Daoy (cell line): ENCODE results near the gene KCNJ6. TPM values are rescaled to one million over a fixed set of nuclear protein-coding genes. Genes with fewer than 3 reads are reported as not detected.
"Not testable (repeated sequence)": the region's sequence is repeated elsewhere in the genome, so short reads cannot be mapped to it uniquely, and the experiment has no call there.

Experiments used
- DNase-seq: peaks from one replicate; pipeline ENCODE4 v3.0.0-alpha.2; 2015; ENCODE audit warnings: low read depth
- total RNA-seq: library from RNA; depleted of rRNA; stranded (reverse); fragments of >200 nt; shearing (Covaris generic); gene quantifications from 2 replicates; pipeline ENCODE4 v1.2.3, GENCODE V29; 2014

Gene KCNJ6
- total RNA-seq, 1 experiment from 2014 or later: not detected

DNA sequence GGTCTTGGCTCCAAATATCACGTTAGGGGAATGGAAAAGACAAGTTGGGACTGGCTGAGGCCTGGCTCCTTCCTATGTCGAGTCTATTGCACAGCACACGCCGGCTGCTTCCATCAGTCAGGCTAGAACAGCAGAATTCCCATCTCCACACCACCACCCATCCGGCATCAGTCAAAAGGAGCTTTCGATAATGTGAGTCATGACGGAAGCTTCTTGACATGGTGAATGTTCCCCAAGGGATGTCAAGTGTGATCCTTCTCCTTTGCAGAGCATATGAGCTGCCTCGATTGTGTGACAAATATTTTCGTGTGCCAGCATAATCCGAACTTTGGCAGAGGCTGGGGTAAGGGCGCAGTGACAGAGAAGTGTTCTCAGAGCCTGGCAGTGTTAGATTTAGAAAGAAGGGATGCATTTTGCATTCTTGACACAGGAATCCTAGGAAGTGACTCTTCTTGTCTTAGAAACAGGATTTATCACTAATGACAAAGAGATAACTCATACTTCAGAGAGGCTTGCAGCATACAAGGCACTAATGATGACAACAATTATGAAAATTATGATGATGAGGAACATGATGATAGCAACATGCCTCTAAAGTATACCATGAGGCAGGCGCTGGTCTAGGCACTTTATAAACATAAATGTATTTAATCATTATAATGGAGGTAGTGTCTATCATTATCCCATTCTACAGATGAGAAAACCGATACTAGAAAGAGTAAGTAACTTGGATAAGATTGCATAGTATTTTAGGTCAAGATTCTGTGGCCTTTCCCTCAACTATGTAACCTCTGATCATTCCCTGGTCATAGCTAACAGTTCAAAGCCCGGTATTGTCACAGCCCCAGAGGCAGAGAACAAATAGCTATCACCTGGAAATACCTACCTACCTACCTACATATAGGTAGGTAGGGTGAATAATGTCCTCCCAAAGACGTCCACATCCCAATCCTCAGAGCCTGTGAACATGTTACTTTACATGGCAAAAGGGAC lies 135.0 kb downstream of the KCNJ6 start:
- no peak for DNase-seq

DNA sequence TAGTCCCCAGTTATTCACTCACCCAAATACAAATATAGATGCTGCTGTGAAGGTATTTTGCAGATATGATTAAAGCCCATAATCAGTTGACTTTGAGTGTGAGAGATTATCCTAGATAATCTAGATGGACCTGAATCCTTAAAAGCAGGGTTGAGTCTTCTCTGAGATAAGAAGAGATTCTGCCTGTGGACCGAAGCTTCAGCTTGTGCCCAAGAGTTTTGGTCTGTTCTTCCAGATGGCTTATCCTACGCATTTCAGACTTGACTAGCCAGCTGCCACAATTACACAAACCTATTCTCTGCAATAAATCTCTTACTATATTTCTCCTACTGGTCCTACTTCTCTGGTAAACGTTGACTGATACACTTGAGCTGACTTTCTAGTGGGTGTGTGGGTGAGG lies 145.1 kb downstream of the KCNJ6 start:
- no peak for DNase-seq

DNA sequence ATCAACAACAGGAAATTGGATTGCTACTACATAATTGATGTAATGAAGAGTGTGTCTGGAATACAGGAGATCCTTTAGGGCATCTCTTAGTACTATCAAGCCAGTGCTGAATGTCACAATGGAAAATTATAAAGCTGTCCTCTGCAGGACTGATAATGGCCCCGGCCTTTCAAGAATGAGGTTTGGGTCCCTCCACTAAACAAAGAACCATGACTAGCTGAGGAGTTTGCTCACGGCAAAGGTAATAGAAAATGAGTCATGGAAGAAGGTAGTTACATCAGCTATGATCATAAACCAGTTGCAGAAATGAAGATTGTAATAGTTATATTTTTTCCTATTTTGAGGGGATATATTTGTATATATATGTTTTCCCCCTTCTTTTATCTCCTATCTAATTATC lies 145.8 kb downstream of the KCNJ6 start:
- DNase-seq: no peak

DNA sequence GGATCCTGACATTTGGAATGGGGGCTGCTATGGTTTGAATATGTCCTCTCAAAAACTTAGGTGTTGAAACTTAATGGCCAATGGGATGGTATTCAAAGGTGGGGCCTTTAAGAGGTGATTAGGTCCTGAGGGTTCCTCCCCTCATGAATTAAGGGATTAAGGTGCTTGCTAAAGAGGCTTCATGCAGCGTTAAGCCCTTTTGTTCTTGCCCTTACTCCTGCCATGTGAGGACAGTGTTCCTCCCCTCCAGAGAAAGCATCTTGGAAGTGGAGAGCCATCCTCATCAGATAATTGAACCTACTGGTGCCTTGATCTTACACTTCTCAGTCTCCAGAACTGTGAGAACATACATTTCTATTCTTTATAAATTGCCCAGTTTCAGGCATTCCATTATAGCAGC lies 146.6 kb downstream of the KCNJ6 start:
- DNase-seq: no peak

DNA sequence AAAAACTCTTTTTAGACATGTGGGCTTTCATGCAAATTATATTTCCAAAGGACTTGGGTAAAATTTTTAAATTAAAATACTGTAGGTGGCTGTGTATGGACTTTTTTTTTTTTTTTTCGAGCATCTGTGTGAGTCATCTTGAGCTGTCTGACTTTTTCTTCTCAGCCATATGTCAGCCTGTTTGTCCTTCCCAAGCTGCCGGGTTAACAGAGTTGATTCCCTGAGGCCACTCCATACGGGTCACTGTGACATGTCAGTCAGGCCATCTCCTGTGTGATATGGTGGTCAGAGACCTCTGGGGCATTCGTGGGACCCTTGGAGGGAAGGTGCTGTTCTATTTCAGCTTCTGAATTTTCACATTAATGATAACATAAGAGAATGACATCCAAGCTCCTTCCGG lies 148.3 kb downstream of the KCNJ6 start:
- peak; percentile 38 for DNase-seq

DNA sequence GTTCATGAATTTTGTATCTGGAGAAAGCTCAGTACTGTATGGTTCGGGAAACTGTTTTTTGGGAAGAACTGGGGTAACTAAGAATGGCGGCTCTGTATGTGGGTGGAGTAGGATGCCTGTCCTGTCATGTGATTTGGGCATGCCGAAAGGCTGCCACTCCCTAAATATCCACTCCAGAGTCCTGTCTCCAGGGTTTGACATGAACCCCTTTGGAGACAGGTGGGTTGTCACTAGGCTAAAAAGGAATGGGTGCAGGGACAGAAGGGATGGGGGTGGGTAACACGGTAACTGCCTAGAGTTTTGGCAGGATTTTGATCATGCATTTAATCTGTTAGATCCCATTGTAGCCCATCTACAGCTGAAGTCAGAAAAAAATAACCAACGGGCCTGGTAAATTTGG lies 150.1 kb downstream of the KCNJ6 start:
- no peak for DNase-seq

DNA sequence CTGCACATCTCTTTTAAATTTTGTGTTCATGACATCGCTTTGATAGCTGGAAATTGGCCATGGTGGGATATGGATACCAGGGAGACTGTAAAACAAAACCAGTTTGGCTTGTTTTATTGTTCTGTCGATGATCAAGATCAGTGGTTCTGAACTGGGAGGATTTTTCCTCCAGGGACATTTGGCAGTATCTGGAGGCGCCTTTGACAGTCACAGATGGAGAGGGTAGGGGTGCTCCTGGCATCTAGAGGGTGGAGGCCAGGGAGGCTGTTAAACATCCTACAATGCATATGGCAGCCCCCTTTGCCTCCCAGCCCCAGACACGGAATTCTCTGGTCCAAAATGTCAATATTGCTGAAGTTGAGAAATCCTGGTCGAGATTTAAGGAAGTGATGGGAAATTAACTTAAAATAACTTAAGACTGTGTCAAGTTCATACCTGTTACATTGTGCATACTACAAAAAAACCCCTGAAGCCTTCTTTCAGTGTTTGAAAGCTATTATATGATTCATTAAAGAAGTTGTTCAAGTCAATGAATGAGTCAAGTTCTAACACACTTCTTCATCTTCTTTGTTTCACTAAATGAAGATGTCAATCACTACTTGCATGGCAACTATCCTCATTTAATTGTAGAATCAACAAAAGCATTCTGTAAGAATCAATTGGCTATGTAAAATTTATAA lies 150.9 kb downstream of the KCNJ6 start:
- no peak for DNase-seq

DNA sequence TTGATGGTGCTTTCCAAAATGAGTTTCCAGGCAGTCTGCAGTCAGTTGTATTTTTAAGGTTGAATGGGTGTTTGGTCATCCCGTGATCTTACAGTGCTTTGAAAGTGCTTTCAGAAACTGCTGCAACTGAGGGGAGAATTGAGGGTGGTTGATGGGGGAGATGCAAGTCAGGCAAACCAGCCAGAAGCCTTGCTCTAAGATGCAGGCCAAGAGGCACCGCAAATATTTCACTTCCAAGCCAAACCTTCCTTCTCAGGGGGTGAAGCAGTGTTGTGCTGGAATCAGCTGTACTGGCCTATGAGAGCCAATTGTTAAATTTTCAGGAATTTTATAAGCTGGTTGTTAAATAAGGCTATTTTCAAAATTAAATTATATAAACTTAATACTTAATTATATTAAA lies 151.6 kb downstream of the KCNJ6 start:
- DNase-seq: no peak

DNA sequence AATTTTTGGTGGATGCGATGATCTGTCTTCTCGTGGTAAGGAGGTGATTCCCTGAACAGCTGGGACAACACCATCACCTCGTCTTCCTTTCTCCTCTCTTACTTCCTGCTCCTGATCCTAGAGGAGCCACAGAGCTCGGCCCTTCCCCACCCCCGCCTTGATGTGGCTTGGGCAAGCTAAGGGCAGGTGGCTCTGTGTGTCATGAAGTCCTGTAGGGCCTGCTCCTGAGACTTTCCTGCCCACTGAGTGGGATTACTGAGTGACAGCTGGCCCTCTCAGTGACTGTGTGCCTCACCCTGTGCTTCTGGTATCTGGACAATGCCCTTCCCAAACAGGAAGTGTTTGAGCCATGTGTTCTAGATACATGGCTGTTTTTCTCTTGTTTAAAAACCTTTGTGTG lies 153.0 kb downstream of the KCNJ6 start:
- DNase-seq: no peak

DNA sequence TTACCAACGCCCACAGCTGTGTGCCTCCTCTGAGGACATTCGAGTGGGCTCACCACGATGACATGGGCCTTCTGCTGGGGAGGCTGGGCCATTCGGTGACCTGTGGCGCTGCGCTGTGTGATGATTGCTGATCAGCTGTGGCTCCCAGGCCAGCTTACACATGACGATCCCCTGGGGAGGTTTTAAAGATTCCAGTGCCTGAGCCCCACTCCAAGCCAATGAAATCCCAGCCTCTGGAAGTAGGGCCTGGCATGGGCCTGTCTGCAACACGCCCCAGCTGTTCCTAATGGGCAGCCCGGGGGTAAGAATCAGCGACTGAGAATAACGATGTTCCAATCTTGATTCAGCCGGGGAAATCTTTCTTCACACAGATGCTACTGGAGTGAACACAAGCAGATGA lies 153.7 kb downstream of the KCNJ6 start:
- DNase-seq: no peak

DNA sequence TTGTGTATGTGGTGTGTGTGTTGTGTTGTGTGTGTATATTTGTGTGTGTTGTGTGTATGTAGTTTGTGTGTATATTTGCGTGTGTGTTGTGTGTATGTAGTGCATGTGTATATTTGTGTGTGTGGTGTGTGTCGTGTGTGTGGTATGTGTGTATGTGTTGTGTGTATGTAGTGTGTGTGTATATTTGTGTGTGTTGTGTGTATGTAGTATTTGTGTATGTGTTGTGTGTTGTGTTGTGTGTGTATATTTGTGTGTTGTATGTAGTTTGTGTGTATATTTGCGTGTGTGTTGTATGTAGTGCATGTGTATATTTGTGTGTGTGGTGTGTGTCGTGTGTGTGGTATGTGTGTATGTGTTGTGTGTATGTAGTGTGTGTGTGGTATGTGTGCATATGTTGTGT lies 154.9 kb downstream of the KCNJ6 start:
- DNase-seq: not testable (repeated sequence)

DNA sequence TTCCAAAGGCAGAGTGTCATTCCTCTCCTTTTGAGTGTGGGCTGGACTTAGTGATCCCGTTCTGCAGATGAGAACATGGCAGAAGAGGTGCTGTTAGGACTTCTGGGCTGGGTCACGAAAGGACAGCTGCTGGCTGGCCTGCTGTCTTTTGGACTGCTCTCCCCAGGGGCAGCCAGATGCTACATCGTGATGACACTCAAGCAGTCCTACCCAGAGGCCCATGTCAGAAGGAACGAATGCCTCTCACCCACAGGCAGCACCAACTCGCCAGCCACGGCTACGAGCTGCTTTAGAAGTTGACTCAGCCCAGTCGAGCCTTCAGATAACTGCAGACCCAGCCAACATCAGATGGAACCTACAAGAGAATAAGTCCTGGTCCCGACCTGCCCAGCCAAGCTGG lies 156.5 kb downstream of the KCNJ6 start:
- no peak for DNase-seq

DNA sequence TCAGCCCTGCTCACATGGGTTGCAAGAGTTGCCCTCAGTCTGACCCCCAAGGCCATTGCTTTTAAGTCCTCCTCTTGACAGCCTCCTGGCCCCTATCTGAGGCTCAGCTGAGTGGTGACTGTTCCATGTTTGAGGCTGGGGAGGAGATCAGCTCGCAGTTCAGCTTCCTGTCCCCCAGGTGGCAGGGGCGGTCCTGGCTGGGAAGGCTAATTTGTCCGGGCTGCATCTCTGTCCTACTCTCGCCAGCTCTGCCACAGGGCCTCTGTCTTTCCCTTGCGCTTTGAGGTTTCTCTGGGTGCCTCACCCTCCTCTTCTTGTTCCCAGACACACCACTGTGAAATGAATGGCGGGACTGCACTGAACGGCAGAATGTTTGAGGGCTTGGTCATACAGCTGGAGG lies 157.3 kb downstream of the KCNJ6 start:
- DNase-seq: peak; percentile 66

DNA sequence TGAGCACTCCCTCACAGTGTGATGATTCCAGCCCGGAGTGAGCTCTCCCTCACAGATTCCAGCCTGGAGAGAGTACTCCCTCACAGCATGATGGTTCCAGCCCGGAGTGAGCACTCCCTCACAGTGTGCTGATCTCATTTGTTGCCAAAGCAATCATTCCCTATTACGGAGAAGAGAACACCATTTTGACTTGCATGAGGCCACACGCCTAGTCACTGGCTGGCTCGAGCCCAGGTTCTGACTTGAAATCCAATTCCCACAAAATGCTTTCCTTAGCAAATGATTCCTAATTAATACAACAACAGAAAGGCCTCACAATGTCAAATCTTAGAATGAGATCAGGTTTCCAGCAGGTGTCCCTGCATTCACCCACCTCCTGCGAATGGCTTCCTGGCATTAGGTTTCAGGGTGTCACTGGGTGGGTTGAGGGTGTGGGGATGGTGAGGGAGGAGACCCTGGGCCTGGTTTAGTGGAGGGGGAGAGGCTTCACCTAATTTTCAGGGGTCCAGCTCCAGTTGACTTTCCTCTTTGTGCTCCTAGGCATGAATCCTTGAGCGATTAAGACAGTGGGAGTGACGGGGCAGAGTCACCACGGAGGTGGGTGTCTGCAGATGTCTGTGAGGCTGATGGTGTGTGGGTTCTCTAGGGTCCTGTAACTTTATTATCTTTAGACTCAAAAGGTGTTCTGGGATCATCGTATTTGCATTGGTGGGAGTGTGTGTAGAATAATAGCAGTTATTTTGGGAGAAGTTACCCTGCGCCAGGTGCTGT lies 158.5 kb downstream of the KCNJ6 start:
- DNase-seq: no peak

DNA sequence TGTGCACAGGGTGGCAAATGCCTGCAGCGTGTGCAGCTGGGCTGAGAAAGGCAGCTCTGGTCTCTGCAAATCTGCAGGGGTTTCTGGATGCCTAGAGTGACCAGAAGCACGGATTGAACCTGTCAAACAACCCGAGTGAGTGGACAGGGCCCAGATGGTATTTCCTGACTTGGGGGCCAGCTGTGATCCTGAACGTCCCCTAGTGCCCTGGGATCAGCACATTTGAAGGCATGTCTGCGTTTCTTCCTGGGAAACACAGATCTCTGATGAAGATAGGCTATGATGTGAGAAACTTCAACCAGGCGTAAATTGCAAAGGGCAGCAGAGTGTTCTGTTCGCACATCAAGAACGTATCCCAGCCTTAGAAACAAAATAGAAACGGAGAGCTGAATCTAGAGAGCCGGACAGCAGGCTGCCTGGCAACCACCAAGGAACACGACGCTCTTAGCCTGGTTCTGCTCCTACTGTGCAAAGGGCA lies 163.1 kb downstream of the KCNJ6 start:
- no peak for DNase-seq

DNA sequence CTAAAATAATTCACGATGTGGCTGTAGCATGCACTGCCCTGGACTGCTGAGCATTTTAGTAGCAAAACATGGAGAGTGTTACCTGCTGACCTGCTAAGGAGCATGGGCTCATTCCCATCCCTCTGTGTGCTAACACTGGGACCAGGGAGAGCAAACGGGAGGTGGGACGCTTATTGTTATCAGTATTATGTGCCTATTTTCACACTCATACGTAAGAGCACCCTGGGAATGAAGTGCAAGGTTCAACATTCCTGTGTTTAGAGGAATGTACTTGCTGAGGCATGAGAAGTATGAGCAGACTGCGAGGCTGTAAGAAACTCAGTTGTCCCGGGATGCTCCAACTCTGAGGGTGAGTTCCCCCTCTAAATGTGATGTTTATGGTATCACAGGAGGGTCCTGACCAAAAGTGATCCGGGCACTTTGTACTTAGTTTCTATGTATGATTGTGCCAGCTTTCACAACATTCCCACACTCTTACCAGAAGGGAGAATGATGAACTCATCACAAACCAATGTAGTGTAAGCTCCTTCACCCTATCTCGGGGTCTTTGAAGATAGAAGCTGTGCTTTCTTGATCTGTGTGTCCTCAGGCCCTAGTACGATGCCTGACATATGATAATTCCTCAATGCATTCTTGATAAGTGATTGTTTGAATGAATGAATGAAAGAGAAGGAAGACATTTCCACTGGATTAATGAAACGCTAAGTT lies 164.8 kb downstream of the KCNJ6 start:
- no peak for DNase-seq

DNA sequence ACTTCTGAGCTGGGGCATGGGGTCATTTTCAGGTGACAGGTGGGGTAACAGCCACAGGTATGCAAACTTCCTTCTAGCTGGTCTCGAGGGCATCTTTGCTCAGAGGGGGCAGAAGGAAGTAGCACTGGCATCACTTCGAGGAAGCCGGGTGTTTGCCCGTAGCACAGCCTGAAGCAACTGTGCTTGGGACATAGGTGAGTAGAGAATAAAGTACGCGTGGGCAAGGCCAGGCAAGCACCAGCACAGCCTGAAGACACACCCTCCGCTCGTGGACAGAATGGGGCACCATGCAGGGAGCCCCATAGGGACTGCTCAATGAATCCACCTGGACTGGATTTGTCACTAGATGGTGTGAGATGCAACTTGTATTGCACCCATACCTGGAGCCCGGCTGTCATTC lies 167.1 kb downstream of the KCNJ6 start:
- DNase-seq: no peak

DNA sequence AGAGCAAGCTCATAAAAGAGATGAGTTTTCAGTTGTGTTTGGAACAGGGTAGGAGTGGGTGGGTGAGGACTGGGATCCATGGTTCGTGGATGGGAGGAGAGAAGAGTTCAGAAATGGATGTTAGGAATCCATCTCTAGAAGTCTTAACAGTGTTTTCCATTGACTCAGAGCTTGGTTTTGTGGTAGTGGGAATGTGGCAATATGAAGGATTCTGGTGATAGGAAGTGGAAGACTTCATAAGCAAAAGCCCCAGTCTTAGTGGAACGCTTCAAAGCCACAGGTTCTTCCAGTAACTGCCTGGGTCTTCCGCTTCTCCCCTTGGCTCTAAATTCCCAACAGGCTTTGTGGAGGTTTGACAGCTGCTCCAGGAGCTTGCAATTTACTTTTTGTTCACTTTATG lies 167.9 kb downstream of the KCNJ6 start:
- no peak for DNase-seq

DNA sequence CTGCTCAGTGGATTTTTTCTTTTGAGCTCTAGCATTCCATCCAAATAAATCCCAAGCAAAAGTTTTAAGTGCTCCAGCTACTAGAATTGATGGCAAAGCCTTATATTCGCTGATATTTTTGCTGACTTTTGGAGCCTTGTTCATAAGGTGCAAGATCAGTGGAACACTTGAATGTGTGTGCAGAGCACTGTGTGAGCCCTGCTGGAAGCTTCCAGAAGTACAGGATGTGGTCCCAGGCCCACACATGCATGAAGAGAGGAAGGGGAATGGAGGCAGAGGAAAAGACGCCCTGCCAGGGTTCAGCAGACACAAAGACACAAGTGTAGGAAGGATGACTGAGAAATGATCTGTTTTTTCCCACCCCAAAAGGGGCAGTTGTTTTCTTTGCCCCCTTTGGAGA lies 169.4 kb downstream of the KCNJ6 start:
- no peak for DNase-seq

DNA sequence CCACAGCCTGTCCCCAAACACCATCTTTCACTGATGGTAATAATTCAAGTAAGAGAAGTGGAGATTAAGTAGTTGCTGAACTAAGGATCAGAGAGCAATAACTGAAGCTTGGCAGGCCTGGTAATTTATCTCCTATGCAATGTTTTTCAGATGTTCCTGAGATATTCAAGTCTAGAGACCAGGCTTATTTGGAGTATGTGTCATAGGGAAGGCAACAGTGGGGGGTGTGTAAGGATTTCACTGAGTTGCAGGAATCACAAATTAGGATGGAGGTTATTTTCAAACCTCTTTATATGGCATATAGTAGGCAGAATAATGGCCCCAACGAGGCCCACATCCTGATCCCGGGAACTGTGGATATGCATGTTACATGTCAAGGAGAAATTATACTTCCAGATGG lies 171.7 kb downstream of the KCNJ6 start:
- DNase-seq: no peak

DNA sequence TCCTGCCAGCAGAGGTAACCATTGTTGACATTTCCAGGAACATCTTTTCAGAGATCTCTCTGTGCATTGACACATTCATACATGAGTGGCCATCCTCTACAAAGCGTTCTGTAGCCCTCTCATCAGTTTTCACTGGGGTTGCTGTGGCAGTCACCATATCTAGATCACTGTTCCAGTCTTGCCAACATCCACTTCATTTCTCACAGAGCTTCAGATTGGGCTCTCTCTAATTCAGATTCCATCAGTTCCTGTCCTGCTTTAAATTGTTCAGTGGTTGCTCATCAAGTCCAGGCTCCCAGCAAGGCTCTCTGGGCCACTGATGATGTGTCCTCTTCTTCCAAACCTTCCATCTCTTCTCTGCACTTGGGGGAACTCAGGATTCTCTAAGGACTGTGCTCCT lies 173.7 kb downstream of the KCNJ6 start:
- no peak for DNase-seq

DNA sequence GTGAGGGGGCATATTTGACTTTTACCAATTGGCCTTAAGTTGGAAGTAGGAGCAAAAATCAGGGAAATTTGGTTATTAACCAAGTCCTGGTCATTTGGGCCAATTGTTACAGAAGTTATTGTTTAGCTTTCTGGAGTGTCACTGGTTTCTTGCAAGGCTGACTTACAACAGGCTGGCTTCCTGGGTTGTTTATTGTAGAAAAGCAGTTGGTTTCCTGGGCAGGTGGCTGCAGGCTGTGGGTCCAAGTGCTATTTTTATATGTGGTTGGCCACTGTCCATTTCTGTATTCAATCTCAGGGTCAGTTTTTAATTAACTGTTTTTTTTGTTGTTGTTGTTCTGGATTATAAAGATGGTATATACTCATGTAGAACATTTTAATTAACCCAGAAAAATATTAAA lies 174.1 kb downstream of the KCNJ6 start:
- no peak for DNase-seq
